HepG2 (cell line): ENCODE results near the gene CAMK4. TPM values are rescaled to one million over a fixed set of nuclear protein-coding genes. Genes with fewer than 3 reads are reported as not detected.

Source experiments
- BHLHE40 ChIP-seq: IDR thresholded peaks from 2 replicates; pipeline ENCODE4 v1.6.1; 2011; ENCODE audit warnings: low read length, improper control_type of control experiment
- CENPX ChIP-seq: sonication (generic); formaldehyde crosslinking; IDR thresholded peaks from 2 replicates; pipeline ENCODE4 v1.9.0; 2021; ENCODE audit warnings: mild to moderate bottlenecking, missing genetic modification reagents, moderate library complexity
- DNMT3B ChIP-seq: conservative IDR thresholded peaks from 2 replicates; pipeline ENCODE4 v1.6.1; 2016; ENCODE audit warnings: missing biosample characterization, control low read depth
- EZH2 ChIP-seq: conservative IDR thresholded peaks from 2 replicates; pipeline ENCODE4 v1.6.1; 2012; ENCODE audit warnings: mild to moderate bottlenecking, low read depth, low read length, moderate library complexity
- IRF9 ChIP-seq: sonication (generic); formaldehyde crosslinking; IDR thresholded peaks from 2 replicates; pipeline ENCODE4 v1.8.0; 2022; ENCODE audit warnings: missing genetic modification reagents, mild to moderate bottlenecking, borderline replicate concordance
- NFKBIZ ChIP-seq: IDR thresholded peaks from 2 replicates; pipeline ENCODE4 v1.6.1; 2018; ENCODE audit warnings: missing genetic modification reagents, missing compliant biosample characterization
- ZGPAT ChIP-seq: IDR thresholded peaks from 2 replicates; pipeline ENCODE4 v1.6.1; 2016; ENCODE audit warnings: mild to moderate bottlenecking
- ZNF646 ChIP-seq: sonication (generic); formaldehyde crosslinking; IDR thresholded peaks from 2 replicates; pipeline ENCODE4 v1.9.0; 2021; ENCODE audit warnings: mild to moderate bottlenecking, missing genetic modification reagents
- polyA plus RNA-seq, 8 experiments: library from polyadenylated mRNA; depleted of rRNA in 3 of 8; stranded (reverse) in 7 of 8; unstranded in 1 of 8; fragments of >200 nt; fragmentation: Illumina TruSeq in 4 of 8; extraction: Trizol in 4 of 8; gene quantifications; 2 replicates each; pipeline versions ENCODE4 v1.2.1 to v1.2.3, GENCODE V29; 2011 to 2016; ENCODE audit warnings: low read depth in 4 of 8, missing spikeins in 1 of 8, mixed read lengths in 1 of 8; ENCODE audit not compliant: insufficient read depth in 1 of 8
- total RNA-seq, 5 experiments: library from RNA; depleted of rRNA; stranded (reverse); fragments of >200 nt; fragmentation: Illumina TruSeq; extraction: Trizol; gene quantifications; 2 replicates each; pipeline ENCODE4 v1.2.3, GENCODE V29; 2016; ENCODE audit warnings: low read depth in 1 of 5
- TF ChIP-seq, protein P1 (sequence below): sonication (generic); formaldehyde crosslinking; IDR thresholded peaks from 2 replicates; pipeline ENCODE4 v1.8.1; 2023; ENCODE audit warnings: mild to moderate bottlenecking, missing genetic modification reagents
- TF ChIP-seq, protein P2 (sequence below): sonication (generic); formaldehyde crosslinking; IDR thresholded peaks from 2 replicates; pipeline ENCODE4 v1.4.0; 2020; ENCODE audit warnings: missing genetic modification reagents, borderline replicate concordance

Gene CAMK4
- total and polyA plus RNA-seq, 2 of the 13 experiments (the other 11 are each of a cell fraction or from before 2014, with no cell fraction given): not detected

- TF ChIP-seq IRF9 (CRISPR knock-in tag): peak; percentile 87; the same call in 1 of the 2 replicates
- TF ChIP-seq, protein P1, sequence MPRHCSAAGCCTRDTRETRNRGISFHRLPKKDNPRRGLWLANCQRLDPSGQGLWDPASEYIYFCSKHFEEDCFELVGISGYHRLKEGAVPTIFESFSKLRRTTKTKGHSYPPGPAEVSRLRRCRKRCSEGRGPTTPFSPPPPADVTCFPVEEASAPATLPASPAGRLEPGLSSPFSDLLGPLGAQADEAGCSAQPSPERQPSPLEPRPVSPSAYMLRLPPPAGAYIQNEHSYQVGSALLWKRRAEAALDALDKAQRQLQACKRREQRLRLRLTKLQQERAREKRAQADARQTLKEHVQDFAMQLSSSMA (CRISPR knock-in tag): no peak; the same call in 1 of the 2 replicates
- 0 out of 2 replicates have a peak, but pooled peaks have one; percentile 28 for TF ChIP-seq BHLHE40
- peak; percentile 49; the same call in 1 of the 2 replicates for TF ChIP-seq NFKBIZ (CRISPR knock-in tag)
- no peak for TF ChIP-seq CENPX (CRISPR knock-in tag)
- TF ChIP-seq ZGPAT (CRISPR knock-in tag): peak; percentile 94
- TF ChIP-seq EZH2: no peak
- TF ChIP-seq ZNF646 (CRISPR knock-in tag): peak; percentile 92; the same call in 1 of the 2 replicates
- TF ChIP-seq DNMT3B (CRISPR knock-in tag): 0 out of 2 replicates have a peak, but pooled peaks have one; percentile 53
- TF ChIP-seq, protein P2, sequence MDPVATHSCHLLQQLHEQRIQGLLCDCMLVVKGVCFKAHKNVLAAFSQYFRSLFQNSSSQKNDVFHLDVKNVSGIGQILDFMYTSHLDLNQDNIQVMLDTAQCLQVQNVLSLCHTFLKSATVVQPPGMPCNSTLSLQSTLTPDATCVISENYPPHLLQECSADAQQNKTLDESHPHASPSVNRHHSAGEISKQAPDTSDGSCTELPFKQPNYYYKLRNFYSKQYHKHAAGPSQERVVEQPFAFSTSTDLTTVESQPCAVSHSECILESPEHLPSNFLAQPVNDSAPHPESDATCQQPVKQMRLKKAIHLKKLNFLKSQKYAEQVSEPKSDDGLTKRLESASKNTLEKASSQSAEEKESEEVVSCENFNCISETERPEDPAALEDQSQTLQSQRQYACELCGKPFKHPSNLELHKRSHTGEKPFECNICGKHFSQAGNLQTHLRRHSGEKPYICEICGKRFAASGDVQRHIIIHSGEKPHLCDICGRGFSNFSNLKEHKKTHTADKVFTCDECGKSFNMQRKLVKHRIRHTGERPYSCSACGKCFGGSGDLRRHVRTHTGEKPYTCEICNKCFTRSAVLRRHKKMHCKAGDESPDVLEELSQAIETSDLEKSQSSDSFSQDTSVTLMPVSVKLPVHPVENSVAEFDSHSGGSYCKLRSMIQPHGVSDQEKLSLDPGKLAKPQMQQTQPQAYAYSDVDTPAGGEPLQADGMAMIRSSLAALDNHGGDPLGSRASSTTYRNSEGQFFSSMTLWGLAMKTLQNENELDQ: no peak
Observed at GRCh38 chr5:111512375-111513130, 288.4 kb downstream of the CAMK4 start, which contains the start of gene STARD4 (continued).
